GM23338 (cell line): ENCODE measurements around the gene FRS2. TPM values are rescaled to one million over a fixed set of nuclear protein-coding genes. Genes with fewer than 3 reads are reported as not detected.

ENCODE experiments used
- ATAC-seq: fragments of 200-7000 bp; cut with Tn5 transposase; 3 replicates; pipeline ENCODE4 v1.9.1; 2020
- DNase-seq: peaks from one replicate; pipeline ENCODE4 v3.0.0-alpha.2; 2015; ENCODE audit warnings: low spot score
- H2AFZ ChIP-seq: fragments of 200-600 bp; sonication (generic); 2 replicates; pipeline ENCODE4 v1.8.0; 2016; ENCODE audit warnings: antibody characterized with exemption, mild to moderate bottlenecking, moderate library complexity
- H3F3A ChIP-seq: fragments of 200-600 bp; sonication (generic); replicated peaks from 2 replicates; pipeline ENCODE4 v1.8.0; 2017; ENCODE audit warnings: antibody characterized with exemption, mixed run types, low read depth
- H3K27ac ChIP-seq: fragments of 200-600 bp; sonication (generic); 2 replicates; pipeline ENCODE4 v1.6.1; 2016; ENCODE audit warnings: low read depth
- H3K27me3 ChIP-seq: fragments of 200-600 bp; sonication (generic); 2 replicates; pipeline ENCODE4 v1.8.0; 2016; ENCODE audit warnings: mild to moderate bottlenecking, mixed run types, moderate library complexity; ENCODE audit not compliant: insufficient read depth
- H3K36me3 ChIP-seq: fragments of 200-600 bp; sonication (generic); 2 replicates; pipeline ENCODE4 v1.8.0; 2016; ENCODE audit warnings: mild to moderate bottlenecking; ENCODE audit not compliant: insufficient read depth
- H3K4me1 ChIP-seq: fragments of 200-600 bp; sonication (generic); 2 replicates; pipeline ENCODE4 v1.8.0; 2016; ENCODE audit warnings: mild to moderate bottlenecking, moderate library complexity; ENCODE audit not compliant: insufficient read depth
- H3K4me2 ChIP-seq: fragments of 200-600 bp; sonication (generic); 2 replicates; pipeline ENCODE4 v1.7.1; 2017; ENCODE audit warnings: mixed run types
- H3K4me3 ChIP-seq: fragments of 200-600 bp; sonication (generic); 2 replicates; pipeline ENCODE4 v1.6.1; 2016; ENCODE audit warnings: mixed run types
- H3K79me2 ChIP-seq: fragments of 200-600 bp; sonication (generic); replicated peaks from 2 replicates; pipeline ENCODE4 v1.8.0; 2017; ENCODE audit warnings: mild to moderate bottlenecking; ENCODE audit not compliant: insufficient read depth
- H3K9me2 ChIP-seq: fragments of 200-600 bp; sonication (generic); 2 replicates; pipeline ENCODE4 v1.8.0; 2017; ENCODE audit not compliant: insufficient read depth
- H4K20me1 ChIP-seq: fragments of 200-600 bp; sonication (generic); replicated peaks from 2 replicates; pipeline ENCODE4 v1.8.0; 2017; ENCODE audit warnings: mild to moderate bottlenecking; ENCODE audit not compliant: insufficient read depth
- H3K27ac Mint-ChIP-seq: 2 replicates; pipeline ENCODE4 v1.8.0; 2020; ENCODE audit warnings: inconsistent platforms, mild to moderate bottlenecking, moderate library complexity, mixed read lengths
- H3K27me3 Mint-ChIP-seq: 3 replicates; pipeline ENCODE4 v1.8.0; 2022; ENCODE audit warnings: low read depth, mild to moderate bottlenecking, moderate library complexity, mixed read lengths, inconsistent platforms; ENCODE audit not compliant: insufficient read depth, poor library complexity
- H3K36me3 Mint-ChIP-seq: 3 replicates; pipeline ENCODE4 v1.8.0; 2021; ENCODE audit warnings: low read depth, mild to moderate bottlenecking, inconsistent platforms, moderate library complexity, mixed read lengths
- H3K4me1 Mint-ChIP-seq: 3 replicates; pipeline ENCODE4 v1.8.0; 2020; ENCODE audit warnings: mild to moderate bottlenecking, inconsistent platforms, mixed read lengths
- H3K4me3 Mint-ChIP-seq: 3 replicates; pipeline ENCODE4 v1.8.0; 2021; ENCODE audit warnings: moderate library complexity, mild to moderate bottlenecking, inconsistent platforms, mixed read lengths
- H3K9me3 Mint-ChIP-seq: 3 replicates; pipeline ENCODE4 v1.8.0; 2020; ENCODE audit warnings: moderate library complexity, mild to moderate bottlenecking, inconsistent platforms, mixed read lengths
- CREB1 ChIP-seq: fragments of 250-450 bp; sonication (Bioruptor Pico); IDR thresholded peaks from 2 replicates; pipeline ENCODE4 v1.5.0; 2020; ENCODE audit warnings: low read depth, mild to moderate bottlenecking, moderate library complexity
- CTCF ChIP-seq, 2 experiments: fragments of 200-600 bp in 1 of 2; sonication (generic) in 1 of 2; conservative IDR thresholded peaks; 2 replicates each; pipeline versions ENCODE4 v1.5.1 to v1.6.1; 2016 to 2017; ENCODE audit warnings: antibody characterized with exemption in 2 of 2, low read depth in 2 of 2, mild to moderate bottlenecking in 2 of 2, moderate library complexity in 1 of 2
- ETS1 ChIP-seq: IDR thresholded peaks from 2 replicates; pipeline ENCODE4 v1.6.1; 2016; ENCODE audit warnings: antibody characterized with exemption
- EZH2 ChIP-seq: fragments of 200-600 bp; sonication (generic); IDR thresholded peaks from one replicate; pipeline ENCODE4 v1.8.0; 2017; ENCODE audit warnings: antibody characterized with exemption, mild to moderate bottlenecking, low read depth; ENCODE audit not compliant: unreplicated experiment
- EZH2phosphoT487 ChIP-seq: fragments of 200-600 bp; sonication (generic); IDR thresholded peaks from one replicate; pipeline ENCODE4 v1.8.1; 2018; ENCODE audit warnings: antibody characterized with exemption; ENCODE audit not compliant: unreplicated experiment
- JUNB ChIP-seq: IDR thresholded peaks from one replicate; pipeline ENCODE4 v1.6.1; 2016; ENCODE audit warnings: antibody characterized with exemption; ENCODE audit not compliant: unreplicated experiment
- NANOG ChIP-seq: IDR thresholded peaks from 2 replicates; pipeline ENCODE4 v1.6.1; 2016; ENCODE audit warnings: antibody characterized with exemption, borderline replicate concordance
- POLR2AphosphoS5 ChIP-seq: IDR thresholded peaks from 2 replicates; pipeline ENCODE4 v1.6.1; 2016; ENCODE audit warnings: antibody characterized with exemption, low read depth
- REST ChIP-seq: IDR thresholded peaks from one replicate; pipeline ENCODE4 v1.6.1; 2018; ENCODE audit warnings: antibody characterized with exemption; ENCODE audit not compliant: unreplicated experiment
- STAT1 ChIP-seq: IDR thresholded peaks from one replicate; pipeline ENCODE4 v1.6.1; 2016; ENCODE audit warnings: antibody characterized with exemption; ENCODE audit not compliant: unreplicated experiment
- ZNF114 ChIP-seq: fragments of 250-450 bp; sonication (Bioruptor Pico); IDR thresholded peaks from 2 replicates; pipeline ENCODE4 v1.5.0; 2020; ENCODE audit warnings: mild to moderate bottlenecking, moderate library complexity
- ZNF462 ChIP-seq: fragments of 250-450 bp; sonication (Bioruptor Pico); IDR thresholded peaks from 2 replicates; pipeline ENCODE4 v1.5.0; 2020; ENCODE audit warnings: mild to moderate bottlenecking, moderate library complexity
- polyA plus RNA-seq: library from polyadenylated mRNA; unstranded; fragments of >200 nt; fragmentation: Nextera tagmentation; extraction: Ambion mirVana; gene quantifications from 2 replicates; pipeline ENCODE4 v1.2.1, GENCODE V29; 2016
- total RNA-seq: library from RNA; depleted of rRNA; stranded (reverse); fragments of >200 nt; shearing (Covaris generic); gene quantifications from 2 replicates; pipeline ENCODE4 v1.2.3, GENCODE V29; 2014

FRS2 gene
- total and polyA plus RNA-seq, 2 experiments from 2014 or later, result 34.3 to 45.0 TPM

GRCh38 chr12:69492739-69493138 is 22.6 kb downstream of the FRS2 start:
- H3K36me3 Mint-ChIP-seq, result peaks cover 7% of the 10 kb centered on the region

More at GRCh38 chr12:69492739-69493138, 22.6 kb downstream of the FRS2 start:
- Mint-ChIP-seq H3K27me3 (no peaks in the 10 kb centered on the region), H3K27ac (no peak overlapping the region), H3K4me3 (no peak overlapping the region), H3K9me3 (no peaks in the 10 kb centered on the region), H3K4me1 (peaks cover 5% of the 10 kb centered on the region; the same call in 2 of the 3 replicates)
- no peak overlapping the region for H2AFZ ChIP-seq
- H3K9me2 ChIP-seq, result no peaks in the 10 kb centered on the region
- ATAC-seq, result no peak
- H3K27ac ChIP-seq, result no peak overlapping the region; the same call in 1 of the 2 replicates
- no peak for DNase-seq
- H3K4me1 ChIP-seq, result peaks cover 10% of the 10 kb centered on the region; the same call in 1 of the 2 replicates
- no peak overlapping the region for H3K4me2 ChIP-seq
- no peak overlapping the region for H3K4me3 ChIP-seq
- peaks cover 100% of the 10 kb centered on the region for H3K79me2 ChIP-seq
- no peaks in the 10 kb centered on the region; the same call in 1 of the 2 replicates for H3K36me3 ChIP-seq
- TF ChIP-seq JUNB (no peak), ZNF114 (CRISPR knock-in tag) (no peak), CREB1 (CRISPR knock-in tag) (no peak), EZH2 (no peak), EZH2phosphoT487 (no peak), POLR2AphosphoS5 (no peak), STAT1 (no peak), NANOG (no peak), CTCF (conservative IDR thresholded peaks at IDR 0.05; ENCODE audit: low read depth in 2 of 2) (no peak), ETS1 (no peak), REST (no peak), ZNF462 (CRISPR knock-in tag) (no peak)
- no peaks in the 10 kb centered on the region for H3K27me3 ChIP-seq
- peaks cover 7% of the 10 kb centered on the region for H4K20me1 ChIP-seq
- no peaks in the 10 kb centered on the region for H3F3A ChIP-seq
